ENCODE results near the gene SNX27.

Gene SNX27

DNA sequence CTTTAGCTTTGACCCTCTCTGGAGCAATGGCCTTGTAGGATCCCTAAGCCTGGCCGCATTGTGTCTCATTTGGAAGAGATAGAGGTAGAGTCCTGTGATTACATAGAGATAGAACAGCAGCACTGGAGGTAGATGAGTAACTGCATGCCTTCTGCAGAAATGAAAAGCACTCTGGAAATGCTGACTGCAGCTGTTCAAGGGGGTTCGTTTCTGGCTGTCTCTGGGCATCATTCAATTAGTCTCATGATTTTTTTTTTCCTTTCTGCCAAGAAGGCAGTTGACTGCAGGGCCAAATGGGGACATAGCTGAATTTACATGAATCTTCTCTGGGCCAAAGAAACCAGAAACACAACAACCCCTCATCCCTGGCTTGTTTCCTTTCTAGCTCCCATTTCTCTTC is 28.1 kb upstream of the SNX27 start:
- H3K4me3 ChIP-seq (ENCODE audit: control insufficient read depth, low read depth, low read length), result no peak overlapping the region
- no peak for DNase-seq (ENCODE audit: low read depth)
- TF ChIP-seq, protein P1, sequence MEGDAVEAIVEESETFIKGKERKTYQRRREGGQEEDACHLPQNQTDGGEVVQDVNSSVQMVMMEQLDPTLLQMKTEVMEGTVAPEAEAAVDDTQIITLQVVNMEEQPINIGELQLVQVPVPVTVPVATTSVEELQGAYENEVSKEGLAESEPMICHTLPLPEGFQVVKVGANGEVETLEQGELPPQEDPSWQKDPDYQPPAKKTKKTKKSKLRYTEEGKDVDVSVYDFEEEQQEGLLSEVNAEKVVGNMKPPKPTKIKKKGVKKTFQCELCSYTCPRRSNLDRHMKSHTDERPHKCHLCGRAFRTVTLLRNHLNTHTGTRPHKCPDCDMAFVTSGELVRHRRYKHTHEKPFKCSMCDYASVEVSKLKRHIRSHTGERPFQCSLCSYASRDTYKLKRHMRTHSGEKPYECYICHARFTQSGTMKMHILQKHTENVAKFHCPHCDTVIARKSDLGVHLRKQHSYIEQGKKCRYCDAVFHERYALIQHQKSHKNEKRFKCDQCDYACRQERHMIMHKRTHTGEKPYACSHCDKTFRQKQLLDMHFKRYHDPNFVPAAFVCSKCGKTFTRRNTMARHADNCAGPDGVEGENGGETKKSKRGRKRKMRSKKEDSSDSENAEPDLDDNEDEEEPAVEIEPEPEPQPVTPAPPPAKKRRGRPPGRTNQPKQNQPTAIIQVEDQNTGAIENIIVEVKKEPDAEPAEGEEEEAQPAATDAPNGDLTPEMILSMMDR (IDR thresholded peaks at IDR 0.05; ENCODE audit: control insufficient read depth, insufficient read depth, low read depth, low read length, missing control alignments), result no peak

GRCh38 chr1:151584278-151584677 is 27.6 kb upstream of the SNX27 start:
- TF ChIP-seq, protein P1 (IDR thresholded peaks at IDR 0.05; ENCODE audit: control insufficient read depth, insufficient read depth, low read depth, low read length, missing control alignments), result no peak
- DNase-seq (ENCODE audit: low read depth), result no peak
- no peak overlapping the region for H3K4me3 ChIP-seq (ENCODE audit: control insufficient read depth, low read depth, low read length)

GRCh38 chr1:151584780-151585179 is 27.1 kb upstream of the SNX27 start:
- DNase-seq (ENCODE audit: low read depth), result no peak
- no peak overlapping the region for H3K4me3 ChIP-seq (ENCODE audit: control insufficient read depth, low read depth, low read length)
- TF ChIP-seq, protein P1 (IDR thresholded peaks at IDR 0.05; ENCODE audit: control insufficient read depth, insufficient read depth, low read depth, low read length, missing control alignments), result no peak

- TF ChIP-seq, protein P1 (IDR thresholded peaks at IDR 0.05; ENCODE audit: control insufficient read depth, insufficient read depth, low read depth, low read length, missing control alignments), result no peak
- no peak overlapping the region for H3K4me3 ChIP-seq (ENCODE audit: control insufficient read depth, low read depth, low read length)
- peak; percentile 29 for DNase-seq (ENCODE audit: low read depth)
Observed at GRCh38 chr1:151585622-151586021, 26.2 kb upstream of the SNX27 start.

GRCh38 chr1:151590961-151591360 is 20.9 kb upstream of the SNX27 start:
- DNase-seq (ENCODE audit: low read depth), result no peak
- no peak overlapping the region for H3K4me3 ChIP-seq (ENCODE audit: control insufficient read depth, low read depth, low read length)
- TF ChIP-seq, protein P1 (IDR thresholded peaks at IDR 0.05; ENCODE audit: control insufficient read depth, insufficient read depth, low read depth, low read length, missing control alignments), result no peak

- DNase-seq (ENCODE audit: low read depth), result no peak
- no peak overlapping the region for H3K4me3 ChIP-seq (ENCODE audit: control insufficient read depth, low read depth, low read length)
- TF ChIP-seq, protein P1 (IDR thresholded peaks at IDR 0.05; ENCODE audit: control insufficient read depth, insufficient read depth, low read depth, low read length, missing control alignments), result no peak
Observed at GRCh38 chr1:151593730-151594129, 18.1 kb upstream of the SNX27 start.

DNA sequence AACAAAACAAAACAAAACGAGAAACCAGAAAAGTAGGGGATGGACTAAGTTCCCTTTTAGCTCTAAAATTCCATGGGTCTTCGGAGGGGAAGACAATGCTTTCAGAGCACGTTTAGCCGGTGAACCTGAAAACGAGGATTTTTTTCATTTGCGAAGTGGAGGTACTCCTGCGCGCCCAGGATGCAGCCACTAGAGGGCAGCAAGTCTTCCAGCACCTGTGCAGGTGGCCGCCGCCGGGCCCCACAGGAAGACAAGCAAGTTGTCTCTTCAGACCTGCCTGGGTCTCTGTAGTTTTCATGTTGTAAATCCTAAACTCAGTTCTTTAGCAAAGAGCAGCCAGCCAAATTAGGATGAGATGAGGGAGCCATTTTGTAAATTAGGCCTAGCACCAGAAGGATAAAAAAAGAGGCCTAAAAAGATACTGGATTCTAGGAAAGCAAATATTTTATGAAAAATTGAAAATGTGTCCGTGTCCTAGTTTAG is 17.7 kb upstream of the SNX27 start:
- H3K4me3 ChIP-seq (ENCODE audit: control insufficient read depth, low read depth, low read length), result no peak overlapping the region
- no peak for DNase-seq (ENCODE audit: low read depth)
- TF ChIP-seq, protein P1 (IDR thresholded peaks at IDR 0.05; ENCODE audit: control insufficient read depth, insufficient read depth, low read depth, low read length, missing control alignments), result peak; percentile 93
